Measurements from ENCODE around the gene TYMS.

Gene TYMS

GRCh38 chr18:657311-658000, at the start of gene TYMS:
TSS of gene TYMS (plus strand) at chr18:657653. CDS start at chr18:657743, 90 bp downstream.
- DNase-seq = peak; percentile 42 to 43

- no peak for DNase-seq
Measured at GRCh38 chr18:607930-608329, 49.5 kb upstream of the TYMS start.

- DNase-seq = no peak
Measured at GRCh38 chr18:610214-610928, 47.1 kb upstream of the TYMS start.

GRCh38 chr18:612156-612555, 45.3 kb upstream of the TYMS start:
- no peak for DNase-seq

- DNase-seq = no peak
Measured at GRCh38 chr18:614193-614592, 43.3 kb upstream of the TYMS start.

GRCh38 chr18:615092-615521, 42.3 kb upstream of the TYMS start:
- DNase-seq = no peak

GRCh38 chr18:615773-616172, 41.7 kb upstream of the TYMS start:
- no peak for DNase-seq

GRCh38 chr18:616380-616995, 41.0 kb upstream of the TYMS start:
- peak; percentile 53 to 58 for DNase-seq

GRCh38 chr18:617970-618504, 39.4 kb upstream of the TYMS start:
- DNase-seq = no peak

- no peak for DNase-seq
Measured at GRCh38 chr18:618618-619017, 38.8 kb upstream of the TYMS start.

GRCh38 chr18:621291-622043, 36.0 kb upstream of the TYMS start:
- no peak for DNase-seq

- DNase-seq = no peak
Measured at GRCh38 chr18:622289-622688, 35.2 kb upstream of the TYMS start.

GRCh38 chr18:623761-624620, 33.5 kb upstream of the TYMS start:
- DNase-seq = peak; percentile 52 to 60

- DNase-seq = no peak
Measured at GRCh38 chr18:627231-627630, 30.2 kb upstream of the TYMS start.

GRCh38 chr18:629269-630150, 27.9 kb upstream of the TYMS start:
- no peak for DNase-seq

GRCh38 chr18:631560-631959, 25.9 kb upstream of the TYMS start:
- DNase-seq = no peak

- no peak for DNase-seq
Measured at GRCh38 chr18:634551-635045, 22.9 kb upstream of the TYMS start.

GRCh38 chr18:635171-635570, 22.3 kb upstream of the TYMS start:
- DNase-seq = no peak

GRCh38 chr18:641224-641623, 16.2 kb upstream of the TYMS start:
- no peak for DNase-seq

GRCh38 chr18:644395-645004, 13.0 kb upstream of the TYMS start:
- DNase-seq = no peak
